ENCODE results near the gene TNS3. TPM values are rescaled to one million over a fixed set of nuclear protein-coding genes. Genes with fewer than 3 reads are reported as not detected.

TNS3 gene
- total and polyA plus RNA-seq, 2 of the 13 experiments (the other 11 are each of a cell fraction or from before 2014, with no cell fraction given) = 52.9 to 55.7 TPM

- no peak for TF ChIP-seq ZHX2 (IDR thresholded peaks at IDR 0.05; ENCODE audit: low read depth)
- TF ChIP-seq ZHX2 (CRISPR knock-in tag; IDR thresholded peaks at IDR 0.05; ENCODE audit: borderline replicate concordance) = no peak
- TF ChIP-seq ZNF792 (CRISPR knock-in tag; IDR thresholded peaks at IDR 0.05) = no peak
- TF ChIP-seq ZNF784 (CRISPR knock-in tag; IDR thresholded peaks at IDR 0.05; ENCODE audit: borderline replicate concordance) = no peak
- no peak for TF ChIP-seq ZFAT (CRISPR knock-in tag; conservative IDR thresholded peaks at IDR 0.05)
- TF ChIP-seq PAXIP1 (CRISPR knock-in tag; conservative IDR thresholded peaks at IDR 0.05) = no peak
- no peak for TF ChIP-seq PRDM15 (CRISPR knock-in tag; IDR thresholded peaks at IDR 0.05)
- TF ChIP-seq ZNF720 (CRISPR knock-in tag; IDR thresholded peaks at IDR 0.05) = no peak
- no peak for TF ChIP-seq ZNF574 (CRISPR knock-in tag; IDR thresholded peaks at IDR 0.05)
- TF ChIP-seq ZNF280B (CRISPR knock-in tag; IDR thresholded peaks at IDR 0.05; ENCODE audit: borderline replicate concordance) = no peak
Observed at GRCh38 chr7:47350425-47350824, 231.5 kb downstream of the TNS3 start (continued).

All from HepG2 (cell line).